Mesothelial cell of epicardium (in vitro differentiated cells): ENCODE results near the gene GPR132. TPM values are rescaled to one million over a fixed set of nuclear protein-coding genes. Genes with fewer than 3 reads are reported as not detected.

Source experiments
- DNase-seq, 2 experiments: peaks; one replicate each; pipeline ENCODE4 v3.0.0; 2021; ENCODE audit warnings: low spot score in 2 of 2; ENCODE audit not compliant: unreplicated experiment in 2 of 2
- H3K27ac Mint-ChIP-seq: 2 replicates; pipeline ENCODE4 v1.8.0; 2021; ENCODE audit warnings: mixed read lengths
- H3K27me3 Mint-ChIP-seq: 2 replicates; pipeline ENCODE4 v1.8.0; 2021; ENCODE audit warnings: low read depth, mixed read lengths
- H3K36me3 Mint-ChIP-seq: 2 replicates; pipeline ENCODE4 v1.8.0; 2021; ENCODE audit warnings: mixed read lengths
- H3K4me1 Mint-ChIP-seq: 2 replicates; pipeline ENCODE4 v1.8.0; 2021; ENCODE audit warnings: mixed read lengths
- H3K4me3 Mint-ChIP-seq: 2 replicates; pipeline ENCODE4 v1.8.0; 2021; ENCODE audit warnings: mild to moderate bottlenecking, moderate library complexity, mixed read lengths
- H3K9me3 Mint-ChIP-seq: 2 replicates; pipeline ENCODE4 v1.8.0; 2021; ENCODE audit warnings: mixed read lengths
- total RNA-seq: library from RNA; stranded (reverse); gene quantifications from 3 replicates; pipeline ENCODE4 v1.2.1, GENCODE V29; 2021
- TF ChIP-seq, protein P1 (sequence below): fragments of 200-600 bp; sonication (generic); IDR thresholded peaks from one replicate; pipeline ENCODE4 v1.5.0; 2021; ENCODE audit warnings: antibody characterized with exemption; ENCODE audit not compliant: unreplicated experiment

The GPR132 gene
- total RNA-seq, 1 donor from 2014 or later, result 1.6 TPM

DNA sequence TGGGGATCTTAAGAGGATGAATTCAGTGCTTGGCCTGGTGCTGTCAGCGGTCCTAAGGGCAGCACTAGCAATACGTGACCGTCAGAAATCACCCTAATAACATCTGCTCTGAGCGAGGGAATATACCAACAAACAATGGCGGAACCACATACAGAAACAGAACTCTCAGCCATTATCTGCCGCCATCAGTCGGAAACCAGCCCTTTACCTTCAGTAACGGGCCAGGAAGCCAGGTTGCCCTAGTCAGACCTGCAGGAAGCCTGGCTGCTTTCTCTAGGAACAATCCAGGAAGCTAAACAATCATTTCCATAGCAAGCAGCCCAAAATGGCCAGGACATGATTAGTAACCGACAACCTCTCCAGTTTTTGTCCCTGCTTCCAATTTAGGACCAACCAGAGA is 50.0 kb downstream of the GPR132 start:
- Mint-ChIP-seq H3K9me3 (no peaks in the 10 kb centered on the region), H3K4me3 (no peak overlapping the region), H3K4me1 (peaks cover 72% of the 10 kb centered on the region), H3K27me3 (no peaks in the 10 kb centered on the region), H3K36me3 (peaks cover 2% of the 10 kb centered on the region), H3K27ac (peak overlapping the region; percentile 95)
- TF ChIP-seq, protein P1, sequence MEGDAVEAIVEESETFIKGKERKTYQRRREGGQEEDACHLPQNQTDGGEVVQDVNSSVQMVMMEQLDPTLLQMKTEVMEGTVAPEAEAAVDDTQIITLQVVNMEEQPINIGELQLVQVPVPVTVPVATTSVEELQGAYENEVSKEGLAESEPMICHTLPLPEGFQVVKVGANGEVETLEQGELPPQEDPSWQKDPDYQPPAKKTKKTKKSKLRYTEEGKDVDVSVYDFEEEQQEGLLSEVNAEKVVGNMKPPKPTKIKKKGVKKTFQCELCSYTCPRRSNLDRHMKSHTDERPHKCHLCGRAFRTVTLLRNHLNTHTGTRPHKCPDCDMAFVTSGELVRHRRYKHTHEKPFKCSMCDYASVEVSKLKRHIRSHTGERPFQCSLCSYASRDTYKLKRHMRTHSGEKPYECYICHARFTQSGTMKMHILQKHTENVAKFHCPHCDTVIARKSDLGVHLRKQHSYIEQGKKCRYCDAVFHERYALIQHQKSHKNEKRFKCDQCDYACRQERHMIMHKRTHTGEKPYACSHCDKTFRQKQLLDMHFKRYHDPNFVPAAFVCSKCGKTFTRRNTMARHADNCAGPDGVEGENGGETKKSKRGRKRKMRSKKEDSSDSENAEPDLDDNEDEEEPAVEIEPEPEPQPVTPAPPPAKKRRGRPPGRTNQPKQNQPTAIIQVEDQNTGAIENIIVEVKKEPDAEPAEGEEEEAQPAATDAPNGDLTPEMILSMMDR, result no peak
- no peak for DNase-seq

DNA sequence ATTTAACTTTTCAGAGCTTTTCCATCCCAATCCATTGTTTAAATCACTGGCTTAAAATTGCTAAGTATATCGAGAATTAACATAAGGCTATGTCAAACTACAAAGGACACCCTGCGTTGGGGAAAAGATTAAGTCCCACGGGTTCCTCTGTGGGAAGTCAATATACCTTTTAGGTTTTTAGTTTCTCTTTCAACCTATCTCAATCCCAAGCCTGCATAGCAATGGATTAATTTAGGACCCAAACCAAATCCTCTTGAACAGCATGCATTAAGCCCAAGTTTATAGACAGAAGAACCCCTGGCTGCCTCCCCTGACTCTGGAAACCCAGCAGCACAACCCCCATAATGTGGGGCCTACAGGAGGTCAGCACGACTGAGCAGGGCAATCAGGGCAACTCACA is 50.6 kb downstream of the GPR132 start:
- Mint-ChIP-seq H3K27me3 (no peaks in the 10 kb centered on the region), H3K4me1 (peaks cover 69% of the 10 kb centered on the region), H3K9me3 (no peaks in the 10 kb centered on the region), H3K36me3 (peaks cover 2% of the 10 kb centered on the region), H3K4me3 (no peak overlapping the region), H3K27ac (peak overlapping the region; percentile 95)
- TF ChIP-seq, protein P1, result no peak
- no peak for DNase-seq

DNA sequence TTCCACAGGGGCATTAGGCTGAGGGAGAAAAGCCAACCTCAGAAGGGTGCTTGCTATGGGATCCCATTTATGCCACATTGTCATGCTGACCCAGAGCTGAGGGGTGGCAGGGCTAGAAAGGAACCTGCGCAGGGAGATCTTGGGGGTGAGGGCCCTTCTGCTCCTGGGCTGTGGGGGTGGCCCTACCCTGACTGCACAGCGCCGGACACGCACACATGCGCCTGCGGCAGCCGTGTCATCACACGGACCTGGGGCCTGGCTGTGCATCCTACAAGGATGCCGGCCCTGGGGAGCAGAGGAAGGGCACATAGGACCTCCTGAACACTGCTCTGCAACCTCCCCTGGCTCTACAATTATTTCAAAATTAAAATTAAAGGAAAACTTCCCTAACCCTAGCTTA is 51.2 kb downstream of the GPR132 start:
- H3K27ac Mint-ChIP-seq, result peak overlapping the region; percentile 82
- TF ChIP-seq, protein P1, result no peak
- H3K4me3 Mint-ChIP-seq, result no peak overlapping the region
- no peak for DNase-seq
- H3K27me3 Mint-ChIP-seq, result no peaks in the 10 kb centered on the region
- peaks cover 2% of the 10 kb centered on the region for H3K36me3 Mint-ChIP-seq
- peaks cover 63% of the 10 kb centered on the region for H3K4me1 Mint-ChIP-seq
- H3K9me3 Mint-ChIP-seq, result no peaks in the 10 kb centered on the region

DNA sequence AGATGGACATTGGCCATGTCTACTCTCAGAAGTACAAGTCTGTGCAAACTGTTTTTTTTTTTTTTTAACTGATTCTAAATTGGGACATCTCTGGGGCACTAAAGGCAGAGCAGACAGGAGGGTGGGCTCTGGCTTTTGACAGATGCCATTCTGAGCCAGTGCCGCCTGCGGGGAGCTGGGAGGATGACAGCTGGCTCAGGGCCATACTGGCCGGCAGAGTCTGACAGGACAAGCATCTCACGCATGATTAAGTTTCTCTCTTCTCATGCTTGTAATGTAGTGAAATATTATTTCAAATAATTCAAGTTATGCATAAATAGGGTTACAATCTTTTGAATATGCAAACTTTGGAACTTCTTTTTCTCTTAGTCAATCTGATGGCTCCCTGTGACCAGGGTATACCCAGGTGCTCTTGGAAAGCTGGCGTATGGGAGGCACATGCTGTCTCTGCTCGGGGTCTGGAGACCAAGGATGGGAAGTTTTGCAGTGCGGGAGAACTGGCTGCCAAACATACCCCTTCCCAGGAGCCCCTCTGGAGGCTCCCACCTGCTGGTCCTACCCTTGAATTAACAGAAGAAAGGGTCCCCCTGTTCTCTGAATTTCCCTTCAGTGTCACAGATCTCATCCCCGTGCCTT is 52.0 kb downstream of the GPR132 start:
- TF ChIP-seq, protein P1, result no peak
- Mint-ChIP-seq H3K27me3 (no peaks in the 10 kb centered on the region), H3K9me3 (no peaks in the 10 kb centered on the region), H3K27ac (peak overlapping the region; percentile 82), H3K4me3 (no peak overlapping the region), H3K4me1 (peaks cover 56% of the 10 kb centered on the region), H3K36me3 (peaks cover 2% of the 10 kb centered on the region)
- no peak for DNase-seq

DNA sequence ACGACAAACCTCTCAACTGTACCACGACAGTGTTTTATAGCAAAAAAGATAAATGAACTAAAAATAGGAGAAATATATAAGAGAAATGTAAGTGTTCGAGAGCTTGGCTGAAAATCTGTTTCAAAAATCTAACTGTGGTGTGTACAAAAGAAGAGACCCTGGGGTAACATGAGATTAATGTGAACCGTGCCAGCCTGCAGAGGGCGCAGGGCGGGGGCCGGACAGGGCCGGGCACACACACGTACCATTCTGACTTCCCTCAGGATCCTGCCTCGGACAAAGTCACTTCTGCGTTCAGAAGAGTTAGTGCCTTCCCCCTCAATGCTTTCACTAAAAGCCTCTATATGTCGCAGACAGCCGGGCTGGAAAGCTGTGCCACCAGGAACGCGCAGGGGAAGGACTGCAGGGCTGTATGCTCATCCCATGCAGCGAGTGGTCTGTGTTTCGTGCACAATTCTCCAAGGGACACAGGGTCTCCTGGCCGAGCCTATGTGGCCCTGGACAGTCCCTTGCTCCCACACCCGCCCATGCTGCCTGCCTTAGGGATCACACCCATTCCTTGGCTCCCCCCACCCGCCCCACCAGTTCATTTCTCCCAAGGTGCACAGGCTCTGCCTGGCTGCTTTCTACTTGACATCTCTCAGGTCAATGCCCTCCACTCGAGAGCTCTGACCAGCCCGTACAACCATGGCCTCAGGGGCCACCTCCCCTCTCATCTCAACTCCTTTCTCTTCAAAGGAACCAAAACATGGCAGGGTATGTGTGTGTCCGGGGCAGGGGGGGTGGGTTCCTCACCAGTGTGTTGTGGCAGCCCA is 52.9 kb downstream of the GPR132 start:
- no peak overlapping the region for H3K4me3 Mint-ChIP-seq
- no peak for DNase-seq
- H3K27ac Mint-ChIP-seq, result peak overlapping the region; percentile 90

More for the DNA sequence above, 52.9 kb downstream of the GPR132 start:
- Mint-ChIP-seq H3K4me1 (peaks cover 48% of the 10 kb centered on the region), H3K27me3 (no peaks in the 10 kb centered on the region), H3K9me3 (no peaks in the 10 kb centered on the region), H3K36me3 (peaks cover 2% of the 10 kb centered on the region)
- TF ChIP-seq, protein P1, result no peak
